ENCODE results near the gene B3GNT7.
"Not testable (repeated sequence)": the region's sequence is repeated elsewhere in the genome, so short reads cannot be mapped to it uniquely, and the experiment has no call there.

The B3GNT7 gene

DNA sequence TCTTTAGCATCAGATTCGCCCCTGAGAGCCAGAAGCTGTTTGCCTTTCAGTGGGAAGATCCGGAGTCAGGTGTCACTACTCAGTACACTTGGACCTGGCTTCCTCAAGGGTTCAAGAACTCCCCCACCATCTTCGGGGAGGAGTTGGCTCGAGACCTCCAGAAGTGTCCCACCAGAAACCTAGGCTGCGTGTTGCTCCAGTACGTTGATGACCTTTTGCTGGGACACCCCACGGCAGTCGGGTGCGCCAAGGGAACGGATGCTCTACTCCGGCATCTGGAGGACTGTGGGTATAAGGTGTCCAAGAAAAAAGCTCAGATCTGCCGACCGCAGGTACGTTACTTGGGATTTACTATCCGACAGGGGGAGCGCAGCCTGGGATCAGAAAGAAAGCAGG lies 8.7 kb downstream of the B3GNT7 start:
- not testable (repeated sequence) for DNase-seq

DNA sequence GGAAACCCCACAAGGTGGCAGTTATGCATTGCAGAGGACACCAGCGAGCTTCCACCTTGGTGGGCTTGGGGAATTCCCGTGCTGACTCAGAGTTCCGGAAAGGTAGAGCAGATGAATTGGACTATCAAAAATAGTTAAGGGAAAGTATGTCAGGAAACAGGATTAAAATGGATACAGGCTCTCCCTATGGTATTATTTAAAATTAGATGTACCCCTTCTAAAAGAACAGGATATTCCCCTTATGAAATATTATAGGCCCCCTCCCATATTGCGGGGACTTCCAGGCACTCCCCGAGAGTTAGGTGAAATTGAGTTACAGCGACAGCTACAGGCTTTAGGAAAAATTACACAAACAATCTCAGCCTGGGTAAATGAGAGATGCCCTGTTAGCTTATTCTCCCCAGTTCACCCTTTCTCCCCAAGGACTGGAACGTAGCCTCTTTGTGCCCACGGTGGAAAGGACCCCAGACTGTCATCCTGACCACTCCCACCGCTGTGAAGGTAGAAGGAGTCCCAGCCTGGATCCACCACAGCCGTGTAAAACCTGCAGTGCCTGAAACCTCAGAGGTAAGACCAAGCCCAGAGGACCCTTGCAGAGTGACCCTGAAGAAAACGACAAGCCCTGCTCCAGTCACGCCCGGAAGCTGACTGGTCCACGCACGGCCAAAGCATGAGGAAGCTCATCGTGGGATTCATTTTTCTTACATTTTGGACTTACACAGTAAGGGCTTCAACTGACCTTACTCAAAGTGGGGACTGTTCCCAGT lies 10.3 kb downstream of the B3GNT7 start:
- not testable (repeated sequence) for DNase-seq

GRCh38 chr2:231407686-231408085 lies 12.2 kb downstream of the B3GNT7 start:
- DNase-seq = not testable (repeated sequence)

DNA sequence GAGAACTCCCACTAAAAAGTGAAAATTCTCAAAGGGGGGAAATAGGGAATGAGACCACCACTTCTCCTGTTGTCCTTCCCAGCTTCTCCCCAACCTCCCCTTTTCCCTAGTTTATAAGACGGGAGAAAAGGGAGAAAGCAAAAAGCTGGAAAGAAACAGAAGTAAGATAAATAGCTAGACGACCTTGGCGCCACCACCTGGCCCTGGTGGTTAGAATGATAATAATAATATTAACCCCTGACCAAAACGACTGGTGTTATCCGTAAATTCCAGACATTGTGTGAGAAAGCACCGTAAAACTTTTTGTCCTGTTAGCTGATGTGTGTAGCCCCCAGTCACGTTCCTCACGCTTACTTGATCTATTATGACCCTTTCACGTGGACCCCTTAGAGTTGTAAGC lies 12.8 kb downstream of the B3GNT7 start:
- DNase-seq = not testable (repeated sequence)

DNA sequence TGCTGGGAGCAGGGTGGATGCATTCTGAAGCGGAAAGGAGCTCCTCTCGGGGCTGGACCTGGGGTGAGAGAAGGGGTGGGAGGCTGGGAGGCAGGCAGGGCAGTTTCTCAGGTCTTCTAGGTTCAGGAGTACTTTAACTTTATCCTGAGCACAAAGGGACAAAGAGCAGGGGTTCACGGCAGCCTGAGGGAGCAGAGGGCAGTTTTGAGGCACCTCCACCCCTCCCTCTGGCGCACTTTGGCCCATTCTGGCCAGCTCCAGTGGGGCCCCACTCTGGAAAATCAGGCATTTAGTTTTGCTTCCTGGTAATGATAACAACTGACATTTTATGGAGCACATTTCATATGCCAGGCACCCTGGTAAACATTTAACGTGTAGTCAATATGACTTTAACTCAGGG lies 14.3 kb downstream of the B3GNT7 start:
- no peak for DNase-seq

DNA sequence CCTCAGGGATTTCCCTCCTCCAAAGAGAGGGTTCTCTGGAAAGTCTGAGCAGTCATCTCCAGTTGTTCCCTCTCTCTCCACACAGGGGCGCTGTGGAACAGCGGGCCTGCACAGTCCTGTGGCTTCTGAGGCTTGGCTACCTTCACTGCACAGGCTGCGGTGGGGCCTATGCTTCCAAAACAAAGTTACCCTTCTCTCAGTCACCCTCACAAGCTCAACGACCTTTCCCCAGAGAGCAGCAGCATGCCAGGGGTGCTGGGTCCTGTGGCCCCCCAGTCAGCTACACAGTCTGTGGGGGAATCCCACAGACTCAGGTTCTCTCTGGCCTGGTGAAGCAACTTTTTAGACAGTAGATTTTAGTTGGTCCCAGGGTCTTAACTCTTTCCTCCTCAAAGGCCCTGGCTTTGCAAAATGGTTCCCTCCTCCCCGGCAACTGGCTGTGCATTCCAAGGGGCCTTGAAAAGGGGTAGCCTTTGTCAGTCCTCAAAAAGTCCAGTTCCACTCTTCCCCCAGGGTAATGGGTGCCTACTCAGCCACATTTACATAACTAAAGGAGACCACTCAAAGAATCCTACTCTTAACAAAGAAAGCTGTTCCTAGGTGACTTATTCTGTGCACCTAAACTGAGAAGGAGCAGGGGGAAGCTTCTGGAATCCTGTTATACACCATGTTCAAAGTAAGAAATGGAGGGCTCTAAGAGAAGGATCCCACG lies 14.9 kb downstream of the B3GNT7 start:
- no peak for DNase-seq

DNA sequence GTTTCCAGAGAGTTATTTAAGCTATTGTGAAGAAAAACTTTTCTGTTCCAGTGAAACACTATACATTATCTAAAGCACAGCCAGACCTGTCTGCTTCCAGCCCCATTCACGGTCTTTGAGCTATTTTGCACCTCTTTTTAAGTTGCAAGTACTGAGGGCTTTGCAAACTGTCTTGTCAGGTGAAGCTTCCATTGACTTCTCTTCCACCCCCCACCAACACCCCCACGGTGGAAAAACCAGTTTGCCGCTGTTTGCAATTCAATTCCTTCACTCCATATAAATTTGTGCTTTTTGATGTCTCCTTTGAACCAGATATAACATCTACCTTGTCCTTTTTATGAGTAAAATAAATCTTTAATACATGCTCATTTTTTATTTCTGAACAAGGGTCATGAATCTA lies 15.7 kb downstream of the B3GNT7 start:
- DNase-seq = no peak

DNA sequence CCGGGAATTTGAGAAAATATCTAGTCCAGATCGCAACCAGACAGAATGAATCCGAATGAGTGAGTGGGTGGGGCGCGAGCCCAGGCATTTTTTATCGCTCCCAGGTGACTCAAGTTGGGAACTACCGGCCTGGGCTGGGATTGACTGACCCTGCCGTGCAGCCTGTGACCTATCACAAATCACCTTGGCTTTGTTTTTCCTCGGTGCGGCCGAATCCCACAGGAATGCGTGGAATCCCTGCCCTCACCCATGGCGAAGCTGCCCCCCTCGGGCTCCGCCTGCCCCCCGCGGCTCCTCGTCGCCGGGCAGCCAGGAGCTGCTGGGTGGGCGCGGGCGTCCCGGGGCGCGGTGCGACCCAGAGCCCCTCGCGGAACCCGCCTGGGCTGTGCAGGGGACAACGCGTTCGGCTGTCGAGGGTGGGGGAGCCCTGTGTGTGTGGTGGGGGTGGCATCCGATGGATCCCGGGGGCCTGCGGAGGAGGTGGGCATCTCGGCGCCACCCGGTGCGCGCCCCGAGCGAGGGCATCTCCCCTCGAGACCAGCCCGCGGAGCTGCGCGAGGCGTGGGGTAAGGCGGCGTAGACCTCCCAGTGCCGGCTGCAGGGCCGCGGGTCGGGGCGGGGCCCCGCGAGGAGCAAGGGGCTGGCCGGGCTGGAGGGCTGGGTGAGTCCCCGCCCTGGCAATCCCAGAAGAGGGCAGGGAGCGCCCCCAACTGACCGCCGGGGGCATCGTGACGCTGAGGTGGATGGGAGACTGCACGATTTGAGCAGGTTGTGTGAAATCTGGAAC lies 16.5 kb downstream of the B3GNT7 start:
- peak; percentile 58 for DNase-seq

DNA sequence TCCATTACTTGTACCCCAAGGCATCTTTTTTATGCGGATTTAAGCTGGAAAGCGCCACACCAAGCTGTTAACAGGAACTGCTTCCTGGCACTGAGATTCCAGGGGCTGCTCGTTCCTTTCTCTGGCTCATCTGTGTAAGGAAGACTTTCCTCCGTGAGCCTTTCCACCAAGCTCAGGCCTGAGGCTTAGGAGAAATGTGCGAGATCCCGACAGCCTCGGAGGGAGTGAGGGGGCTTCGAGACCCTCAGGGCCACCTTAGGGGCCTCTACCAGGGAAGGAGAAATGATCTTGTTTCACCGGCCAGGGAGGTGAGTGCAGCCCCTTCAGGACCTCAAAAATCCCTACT lies 17.1 kb downstream of the B3GNT7 start:
- no peak for DNase-seq

GRCh38 chr2:231413456-231413855 lies 17.9 kb downstream of the B3GNT7 start:
- DNase-seq = no peak

DNA sequence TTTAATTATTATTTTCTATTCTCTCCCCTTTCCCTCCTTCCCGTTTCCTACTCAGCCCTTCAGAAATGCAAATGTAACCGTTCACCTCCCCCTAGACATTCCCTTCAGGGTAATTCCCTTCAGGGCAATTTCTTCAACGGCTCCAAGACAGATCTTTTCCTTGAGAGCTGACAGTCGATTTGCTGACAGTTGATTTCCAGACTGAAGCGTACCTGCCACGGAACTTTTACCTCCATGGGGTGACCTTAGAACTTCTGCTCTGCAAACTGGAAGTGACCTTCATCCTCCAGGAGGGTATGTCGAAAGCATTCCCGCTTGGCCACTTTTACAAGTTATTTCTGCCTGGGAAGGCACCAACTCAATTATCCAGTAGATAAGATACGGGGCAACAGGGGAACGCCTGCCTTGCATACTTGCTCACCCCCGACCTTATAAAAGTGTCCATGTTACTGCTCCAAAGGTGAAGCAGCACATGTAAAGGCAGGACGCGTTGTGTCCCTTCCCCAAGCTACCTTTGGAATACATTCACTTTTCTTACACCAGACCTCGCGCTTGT lies 18.5 kb downstream of the B3GNT7 start:
- no peak for DNase-seq

GRCh38 chr2:231415029-231415428 lies 19.5 kb downstream of the B3GNT7 start:
- no peak for DNase-seq

GRCh38 chr2:231418820-231419640 lies 23.5 kb downstream of the B3GNT7 start:
- DNase-seq = no peak

- no peak for DNase-seq
These were observed 25.6 kb downstream of the B3GNT7 start for GRCh38 chr2:231421051-231421580.

DNA sequence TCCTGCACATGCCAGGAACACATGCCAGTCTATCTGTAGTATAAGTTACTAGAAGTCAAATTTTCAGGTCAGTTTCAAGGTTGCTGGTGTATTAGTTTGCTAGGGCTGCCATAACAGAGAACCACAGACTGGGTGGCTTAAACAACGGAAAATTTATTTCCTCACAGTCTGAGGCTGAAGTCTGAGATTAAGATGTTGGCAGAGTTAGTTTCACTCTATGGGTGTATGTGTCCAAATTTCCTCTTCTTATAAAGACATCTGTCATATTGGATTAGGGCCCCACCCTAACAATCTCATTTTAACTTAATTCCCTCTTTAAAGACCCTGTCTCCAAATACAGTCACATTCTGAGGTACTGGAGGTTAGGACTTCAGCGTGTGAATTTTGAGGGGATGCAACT lies 26.5 kb downstream of the B3GNT7 start:
- no peak for DNase-seq

DNA sequence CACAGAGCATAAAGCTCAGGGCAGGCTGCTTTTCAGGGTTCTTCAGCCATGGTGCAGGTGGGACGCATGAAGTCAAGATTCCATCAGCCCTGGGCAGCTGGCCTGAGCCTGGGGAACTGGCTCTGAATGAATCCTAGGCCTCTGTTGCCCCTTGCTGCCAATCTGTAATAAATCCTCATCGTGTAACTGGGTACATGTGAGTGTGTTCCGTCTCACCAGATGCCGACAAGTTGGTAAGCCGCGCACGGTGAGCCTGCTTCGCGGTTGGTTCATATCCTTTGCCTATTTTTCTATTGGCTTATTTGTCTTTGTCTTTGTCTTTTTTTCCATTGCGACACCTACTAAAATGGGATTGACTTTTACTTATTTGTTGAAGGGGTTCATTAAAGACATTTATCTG lies 27.7 kb downstream of the B3GNT7 start:
- DNase-seq = no peak

- no peak for DNase-seq
These were observed 29.8 kb downstream of the B3GNT7 start for GRCh38 chr2:231425291-231425810.

- DNase-seq = no peak
These were observed 30.5 kb downstream of the B3GNT7 start for GRCh38 chr2:231425811-231426703.

DNA sequence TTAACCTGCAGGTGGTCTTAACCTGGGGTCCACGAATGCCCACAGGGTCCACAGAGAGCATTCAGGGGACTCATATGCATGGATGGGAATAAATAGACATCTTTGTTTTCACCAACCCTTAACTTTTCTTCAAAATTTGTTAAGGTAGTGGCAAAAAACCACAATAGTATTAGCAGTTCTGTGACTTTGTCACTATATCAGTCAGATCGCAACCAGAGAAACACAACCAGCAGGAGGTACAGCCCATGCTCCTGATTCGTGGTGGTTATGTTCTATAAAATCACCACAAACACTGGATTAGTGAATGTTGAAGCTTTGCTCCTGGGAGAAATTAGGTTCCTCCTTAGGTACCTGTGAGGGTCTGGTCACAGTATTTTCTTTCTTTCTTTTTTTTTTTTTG lies 31.6 kb downstream of the B3GNT7 start:
- no peak for DNase-seq

GRCh38 chr2:231429152-231429551 lies 33.6 kb downstream of the B3GNT7 start:
- no peak for DNase-seq

DNA sequence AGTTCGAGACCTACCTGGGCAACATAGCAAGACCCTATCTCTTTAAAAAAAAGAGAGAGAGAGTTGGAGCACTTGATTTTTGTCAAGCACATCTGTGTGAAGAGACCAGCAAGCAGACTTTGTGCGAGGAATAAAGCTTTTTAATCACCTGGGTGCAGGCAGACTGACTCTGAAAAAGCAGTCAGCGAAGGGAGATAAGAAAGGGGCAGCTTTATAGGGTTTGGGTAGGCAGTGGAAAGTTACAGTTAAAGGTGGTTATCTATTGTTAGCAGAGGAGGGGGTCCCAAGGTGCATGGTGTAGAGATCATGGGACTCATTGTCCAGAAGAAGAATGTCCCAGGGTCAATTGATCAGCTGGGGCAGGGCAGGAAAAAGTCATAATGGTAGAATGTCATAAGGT lies 34.4 kb downstream of the B3GNT7 start:
- DNase-seq = no peak

Measured in NCI-H1105 treated with DMSO at 0.1 percent for 48 hours (cell line).